GM19023 (cell line): Measurements from ENCODE around the gene PRR12.

ENCODE experiments used
- ATAC-seq: cut with Tn5 transposase; IDR thresholded peaks from one replicate; pipeline ENCODE4 v1.9.1; 2021; ENCODE audit warnings: mild to moderate bottlenecking, moderate library complexity; ENCODE audit not compliant: unreplicated experiment

PRR12 gene

GRCh38 chr19:49590071-49590970, 661 bp upstream of the PRR12 start:
- peak; percentile 61 for ATAC-seq

- no peak for ATAC-seq
These were observed 926 bp downstream of the PRR12 start for GRCh38 chr19:49591731-49592485.

DNA sequence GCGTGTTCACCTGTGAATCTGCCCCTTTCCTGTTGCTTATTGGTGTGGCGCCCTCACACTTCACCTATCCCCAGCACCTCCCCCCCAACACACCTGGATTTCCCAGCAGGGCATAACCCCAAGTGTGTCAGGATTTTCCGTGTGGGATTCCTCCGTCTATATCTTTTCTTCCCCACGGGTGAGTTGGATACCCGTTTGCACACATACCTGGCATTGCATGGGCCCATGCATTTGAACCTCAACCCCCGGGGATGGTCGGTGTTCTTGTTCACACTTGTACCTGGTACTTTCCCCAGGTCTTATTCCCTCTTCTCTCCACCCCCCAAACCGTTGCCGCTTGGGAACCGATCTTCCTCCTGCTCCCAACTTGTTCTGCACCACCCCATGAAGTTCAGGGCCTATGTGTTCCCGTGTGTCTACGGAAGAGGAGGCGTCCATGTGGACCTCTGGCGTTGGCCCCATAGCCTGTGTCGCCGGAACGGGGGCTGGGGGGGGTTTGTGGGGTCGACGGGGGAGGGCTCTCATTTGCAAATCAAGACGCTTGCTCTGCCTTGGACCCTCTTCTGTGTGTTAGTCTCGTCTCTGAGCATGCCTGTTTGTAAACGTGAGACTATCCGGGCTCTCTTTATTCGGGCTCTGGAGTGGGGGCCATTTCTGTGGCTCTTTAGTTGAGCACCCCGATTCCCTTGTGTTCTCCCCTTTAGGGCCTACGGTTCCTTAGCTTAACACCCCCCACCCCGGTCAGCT, 1.7 kb downstream of the PRR12 start:
- no peak for ATAC-seq

DNA sequence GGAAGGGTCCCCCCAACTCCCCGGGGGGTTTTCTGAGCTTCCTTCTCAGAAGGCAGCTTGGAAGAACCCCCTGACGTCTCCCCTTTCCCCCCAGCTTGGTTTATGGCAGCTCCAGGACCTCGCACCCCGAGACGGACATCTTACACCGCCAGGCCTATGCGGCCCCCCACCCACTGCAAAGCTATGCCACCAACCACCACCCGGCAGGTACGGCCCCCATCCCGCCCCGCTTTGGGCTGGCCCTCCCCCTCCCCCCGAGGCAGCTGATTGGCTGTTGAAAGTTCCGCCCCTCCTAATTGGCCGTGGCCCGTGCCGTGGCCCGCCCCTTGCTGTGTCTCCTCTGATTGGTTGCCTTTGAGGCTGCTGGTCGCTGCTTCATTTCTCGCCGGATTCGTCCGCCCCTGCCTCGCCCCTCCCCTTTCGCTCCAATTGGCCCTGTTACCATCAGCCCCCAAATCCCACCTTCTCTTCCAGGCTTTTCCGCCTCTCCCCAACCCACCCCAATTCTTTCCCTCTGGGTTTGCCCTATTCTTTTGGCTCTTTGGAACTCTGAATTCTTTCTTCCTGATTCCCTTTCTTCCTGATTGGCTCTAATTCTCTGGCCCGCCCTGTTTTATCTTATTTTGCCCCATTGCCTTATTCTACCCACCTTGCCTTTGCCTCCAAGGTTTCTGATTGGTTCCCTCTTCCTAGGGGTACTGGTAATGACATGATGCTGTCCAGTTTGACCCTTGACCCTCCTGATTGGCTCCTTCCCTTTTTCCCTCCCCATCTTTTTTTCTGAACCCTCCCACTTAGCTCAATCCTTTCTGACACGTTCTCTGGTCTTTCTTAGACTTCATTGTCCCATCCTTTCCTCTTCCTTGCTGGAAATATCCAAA, 2.5 kb downstream of the PRR12 start:
- no peak for ATAC-seq

DNA sequence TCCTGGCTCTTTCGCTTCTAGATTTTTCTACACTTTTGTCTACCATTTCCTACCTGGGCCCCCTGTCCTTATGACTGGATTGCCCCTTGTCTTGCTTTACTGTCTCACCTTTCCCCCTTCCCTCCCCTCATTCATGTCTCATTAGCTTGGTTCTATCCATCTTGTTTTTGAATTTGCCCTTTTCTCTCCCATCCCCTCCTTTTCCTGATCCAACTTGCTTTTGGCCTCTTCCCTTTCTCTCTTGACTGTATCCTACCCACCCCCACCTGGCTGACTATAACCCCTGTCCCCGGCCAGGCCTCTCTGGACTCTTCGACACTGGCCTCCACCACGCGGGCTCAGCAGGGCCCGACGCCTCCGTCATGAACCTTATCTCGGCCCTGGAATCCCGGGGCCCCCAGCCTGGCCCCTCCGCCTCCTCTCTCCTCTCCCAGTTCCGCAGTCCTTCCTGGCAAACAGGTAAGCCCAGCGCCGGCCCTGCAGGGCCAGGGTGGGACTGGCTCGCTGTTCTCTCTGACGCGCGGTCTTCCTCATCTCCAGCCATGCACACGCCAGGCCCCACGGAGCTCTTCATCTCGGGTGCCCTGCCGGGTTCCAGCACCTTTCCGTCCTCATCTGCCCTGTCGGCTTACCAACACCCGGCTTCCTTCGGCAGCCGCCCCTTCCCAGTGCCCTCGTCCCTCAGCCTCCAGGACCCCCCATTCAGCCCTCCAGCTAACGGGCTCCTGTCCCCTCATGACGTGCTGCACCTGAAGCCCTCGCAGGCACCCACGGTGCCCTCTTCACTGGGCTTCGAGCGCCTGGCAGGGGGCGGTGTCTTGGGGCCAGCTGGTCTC, 3.4 kb downstream of the PRR12 start:
- no peak for ATAC-seq

DNA sequence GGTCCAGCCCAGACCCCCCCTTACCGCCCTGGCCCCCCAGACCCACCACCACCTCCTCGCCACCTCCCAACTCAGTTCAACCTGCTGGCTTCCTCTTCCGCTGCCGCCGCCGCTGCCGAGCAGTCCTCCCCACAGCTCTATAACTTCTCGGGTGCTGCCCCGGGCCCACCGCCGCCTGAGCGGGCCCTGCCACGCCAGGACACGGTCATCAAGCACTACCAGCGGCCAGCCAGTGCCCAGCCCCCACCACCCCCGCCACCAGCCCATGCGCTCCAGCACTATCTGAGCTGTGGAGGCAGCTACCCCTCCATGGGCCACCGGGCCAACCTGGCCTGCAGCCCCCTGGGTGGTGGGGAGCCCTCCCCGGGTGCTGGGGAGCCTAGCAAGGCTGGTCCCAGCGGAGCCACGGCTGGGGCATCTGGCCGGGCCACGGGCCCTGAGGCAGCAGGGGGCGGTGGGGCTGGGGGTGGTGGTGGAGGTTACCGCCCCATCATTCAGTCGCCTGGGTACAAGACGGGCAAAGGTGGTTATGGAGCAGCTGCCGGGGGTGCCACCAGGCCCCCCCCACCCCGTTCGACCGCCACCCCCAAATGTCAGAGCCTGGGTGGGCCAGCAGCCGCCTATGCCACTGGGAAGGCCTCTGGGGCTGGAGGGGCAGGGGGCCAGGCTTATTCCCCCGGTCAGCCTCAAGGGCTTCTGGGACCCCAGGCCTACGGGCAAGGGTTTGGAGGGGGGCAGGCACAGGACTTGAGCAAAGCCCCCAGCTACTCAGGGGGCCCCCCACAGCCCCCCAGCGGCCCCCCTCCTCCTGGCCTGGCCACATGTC, 4.2 kb downstream of the PRR12 start:
- ATAC-seq = no peak

GRCh38 chr19:49595819-49596404, 4.9 kb downstream of the PRR12 start:
- ATAC-seq = no peak

DNA sequence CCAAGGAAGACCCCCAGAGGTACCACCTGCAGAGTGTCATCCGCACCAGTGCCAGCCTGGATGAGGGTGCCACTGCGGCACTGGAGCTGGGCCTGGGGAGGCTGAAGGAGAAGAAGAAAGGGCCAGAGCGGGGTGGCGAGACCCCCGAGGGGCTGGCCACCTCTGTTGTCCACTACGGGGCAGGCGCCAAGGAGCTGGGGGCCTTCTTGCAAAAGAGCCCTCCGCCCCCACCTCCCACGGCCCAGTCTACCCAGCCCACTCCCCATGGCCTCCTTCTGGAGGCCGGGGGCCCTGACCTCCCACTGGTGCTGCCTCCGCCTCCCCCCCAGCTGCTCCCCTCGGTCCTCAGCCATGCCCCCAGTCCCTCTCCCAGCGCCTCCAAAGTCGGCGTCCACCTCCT, 5.4 kb downstream of the PRR12 start:
- ATAC-seq = no peak

- ATAC-seq = no peak
These were observed 6.1 kb downstream of the PRR12 start for GRCh38 chr19:49596954-49597702.

GRCh38 chr19:49597703-49597974, 6.7 kb downstream of the PRR12 start:
- ATAC-seq = no peak

- no peak for ATAC-seq
These were observed 8.7 kb downstream of the PRR12 start for GRCh38 chr19:49599378-49600295.

- no peak for ATAC-seq
These were observed 10.6 kb downstream of the PRR12 start for GRCh38 chr19:49601482-49602038.

- ATAC-seq = no peak
These were observed 11.8 kb downstream of the PRR12 start for GRCh38 chr19:49602806-49603205.

DNA sequence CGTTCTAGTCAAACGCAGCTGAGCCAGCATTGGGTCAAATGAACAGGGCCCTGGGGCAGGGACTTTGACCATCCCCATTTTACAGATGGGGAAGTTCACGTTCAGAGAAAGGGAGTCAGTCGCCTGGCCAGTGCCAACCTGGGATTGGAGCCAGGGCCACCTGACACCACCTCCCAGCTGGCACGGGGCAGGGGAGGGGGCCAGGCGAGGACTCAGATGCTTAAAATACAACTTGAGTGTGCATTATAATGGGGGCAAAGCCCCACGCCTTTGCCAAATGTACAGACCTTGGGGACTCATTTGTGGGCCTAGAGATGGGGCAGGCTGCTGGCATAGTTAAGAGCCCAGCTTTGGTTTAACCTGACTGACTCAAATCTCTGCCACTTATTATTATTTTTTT, 14.6 kb downstream of the PRR12 start:
- no peak for ATAC-seq

- ATAC-seq = no peak
These were observed 18.6 kb downstream of the PRR12 start for GRCh38 chr19:49609499-49610092.

- ATAC-seq = no peak
These were observed 22.4 kb downstream of the PRR12 start for GRCh38 chr19:49613374-49613773.
